NB4 (cell line): Measurements from ENCODE around the gene SOX6.

ENCODE experiments used
- MYC ChIP-seq: IDR thresholded peaks from 2 replicates; pipeline ENCODE4 v1.6.1; 2011; ENCODE audit warnings: low read depth, low read length
- POLR2A ChIP-seq: IDR thresholded peaks from 2 replicates; pipeline ENCODE4 v1.6.1; 2011; ENCODE audit warnings: mild to moderate bottlenecking; ENCODE audit not compliant: insufficient read length; ENCODE audit errors: extremely low read depth
- TF ChIP-seq, protein P1 (sequence below): IDR thresholded peaks from one replicate; pipeline ENCODE4 v1.5.1; 2012; ENCODE audit warnings: low read depth, low read length

DNA sequence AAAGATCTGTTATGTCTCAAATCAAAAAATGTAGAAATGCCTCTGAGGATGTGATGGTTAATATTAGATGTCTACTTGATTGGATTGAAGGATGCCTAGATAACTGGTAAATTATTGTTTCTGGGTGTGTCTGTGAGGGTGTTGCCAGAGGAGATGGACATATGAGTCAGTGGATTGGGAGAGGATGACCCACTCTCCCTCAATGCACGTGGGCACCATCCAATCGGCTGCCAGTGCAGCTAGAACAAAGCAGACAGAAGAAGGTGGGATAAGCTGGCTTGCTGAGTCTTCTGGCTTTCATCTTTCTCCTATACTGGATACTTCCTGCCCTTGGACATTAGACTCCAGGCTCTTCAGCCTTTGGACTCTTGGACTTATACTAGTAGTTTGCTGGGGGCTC is 430.3 kb downstream of the SOX6 start:
- TF ChIP-seq, protein P1, sequence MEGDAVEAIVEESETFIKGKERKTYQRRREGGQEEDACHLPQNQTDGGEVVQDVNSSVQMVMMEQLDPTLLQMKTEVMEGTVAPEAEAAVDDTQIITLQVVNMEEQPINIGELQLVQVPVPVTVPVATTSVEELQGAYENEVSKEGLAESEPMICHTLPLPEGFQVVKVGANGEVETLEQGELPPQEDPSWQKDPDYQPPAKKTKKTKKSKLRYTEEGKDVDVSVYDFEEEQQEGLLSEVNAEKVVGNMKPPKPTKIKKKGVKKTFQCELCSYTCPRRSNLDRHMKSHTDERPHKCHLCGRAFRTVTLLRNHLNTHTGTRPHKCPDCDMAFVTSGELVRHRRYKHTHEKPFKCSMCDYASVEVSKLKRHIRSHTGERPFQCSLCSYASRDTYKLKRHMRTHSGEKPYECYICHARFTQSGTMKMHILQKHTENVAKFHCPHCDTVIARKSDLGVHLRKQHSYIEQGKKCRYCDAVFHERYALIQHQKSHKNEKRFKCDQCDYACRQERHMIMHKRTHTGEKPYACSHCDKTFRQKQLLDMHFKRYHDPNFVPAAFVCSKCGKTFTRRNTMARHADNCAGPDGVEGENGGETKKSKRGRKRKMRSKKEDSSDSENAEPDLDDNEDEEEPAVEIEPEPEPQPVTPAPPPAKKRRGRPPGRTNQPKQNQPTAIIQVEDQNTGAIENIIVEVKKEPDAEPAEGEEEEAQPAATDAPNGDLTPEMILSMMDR: no peak
- TF ChIP-seq POLR2A: no peak
- TF ChIP-seq MYC: no peak
